Stimulated activated CD4-positive, alpha-beta T cell treated with anti-CD3 and anti-CD28 coated beads, TNF-alpha, amount 100 ng/mL, for 1 hour (primary cell): ENCODE data around the gene ESYT2.
"Not testable (repeated sequence)": the region's sequence is repeated elsewhere in the genome, so short reads cannot be mapped to it uniquely, and the experiment has no call there.

Experiments used
- DNase-seq, 3 donors: peaks; one replicate each; pipeline ENCODE4 v3.0.0-alpha.2; 2020; ENCODE audit warnings: low read depth in 3 of 3, low spot score in 1 of 3

The ESYT2 gene

DNA sequence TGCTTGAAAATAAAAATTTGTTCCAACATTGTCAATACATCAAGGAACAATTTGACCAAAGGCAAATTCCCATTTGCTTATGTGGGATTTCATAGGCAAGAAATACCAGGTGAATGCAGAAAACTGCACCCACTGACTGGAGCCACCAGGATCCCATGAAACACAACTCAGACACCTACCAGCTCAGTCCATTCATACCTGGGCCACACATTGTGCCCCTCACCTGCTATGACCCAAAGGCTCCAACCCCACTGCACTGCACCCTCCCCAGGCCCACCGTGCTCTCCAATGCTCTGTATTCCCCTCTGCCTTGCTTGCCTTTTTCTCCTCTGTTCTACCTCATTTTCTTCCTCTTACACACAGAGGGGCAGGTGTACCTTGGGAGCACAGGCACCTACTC, 130.0 kb downstream of the ESYT2 start:
- DNase-seq, result no peak

DNA sequence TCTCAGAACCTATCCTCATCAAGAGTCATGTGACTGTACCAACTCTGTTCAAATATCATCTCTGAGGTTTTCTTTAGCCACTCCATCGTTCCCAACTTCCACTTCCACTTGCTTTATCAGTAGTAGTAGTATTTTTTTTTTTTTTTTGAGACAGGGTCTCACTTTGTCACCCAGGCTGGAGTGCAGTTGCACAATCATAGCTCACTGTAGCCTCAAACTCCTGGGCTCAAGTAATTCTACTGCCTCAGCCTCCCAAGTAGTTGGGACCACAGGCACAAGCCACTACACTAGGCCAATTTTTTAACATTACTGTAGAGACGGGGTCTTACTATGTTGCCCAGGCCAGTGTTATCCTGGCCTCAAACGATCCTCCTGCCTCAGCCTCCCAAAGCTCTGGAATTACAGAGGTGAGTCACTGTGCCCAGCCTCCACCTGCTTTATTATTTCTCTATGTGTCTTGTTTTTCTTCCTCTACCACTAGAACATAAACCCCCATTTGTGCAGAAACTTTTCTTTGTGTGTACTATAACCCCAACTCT, 130.6 kb downstream of the ESYT2 start:
- DNase-seq, result no peak

DNA sequence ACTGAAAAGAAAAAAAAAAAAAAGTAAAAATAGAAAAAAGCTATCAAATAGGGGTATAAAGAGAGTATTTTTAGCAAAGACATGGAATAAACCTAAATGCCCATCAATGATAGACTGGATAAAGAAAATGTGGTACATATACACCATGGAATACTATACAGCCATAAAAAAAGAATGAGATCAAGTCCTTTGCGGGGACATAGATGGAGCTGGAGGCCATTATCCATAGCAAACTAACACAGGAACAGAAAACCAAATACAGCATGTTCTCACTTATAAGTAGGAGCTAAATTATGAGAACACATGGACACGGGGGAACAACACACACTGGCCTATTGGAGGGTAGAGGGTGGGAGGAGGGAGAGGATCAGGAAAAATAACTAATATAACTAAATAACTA, 131.7 kb downstream of the ESYT2 start:
- not testable (repeated sequence) for DNase-seq

DNA sequence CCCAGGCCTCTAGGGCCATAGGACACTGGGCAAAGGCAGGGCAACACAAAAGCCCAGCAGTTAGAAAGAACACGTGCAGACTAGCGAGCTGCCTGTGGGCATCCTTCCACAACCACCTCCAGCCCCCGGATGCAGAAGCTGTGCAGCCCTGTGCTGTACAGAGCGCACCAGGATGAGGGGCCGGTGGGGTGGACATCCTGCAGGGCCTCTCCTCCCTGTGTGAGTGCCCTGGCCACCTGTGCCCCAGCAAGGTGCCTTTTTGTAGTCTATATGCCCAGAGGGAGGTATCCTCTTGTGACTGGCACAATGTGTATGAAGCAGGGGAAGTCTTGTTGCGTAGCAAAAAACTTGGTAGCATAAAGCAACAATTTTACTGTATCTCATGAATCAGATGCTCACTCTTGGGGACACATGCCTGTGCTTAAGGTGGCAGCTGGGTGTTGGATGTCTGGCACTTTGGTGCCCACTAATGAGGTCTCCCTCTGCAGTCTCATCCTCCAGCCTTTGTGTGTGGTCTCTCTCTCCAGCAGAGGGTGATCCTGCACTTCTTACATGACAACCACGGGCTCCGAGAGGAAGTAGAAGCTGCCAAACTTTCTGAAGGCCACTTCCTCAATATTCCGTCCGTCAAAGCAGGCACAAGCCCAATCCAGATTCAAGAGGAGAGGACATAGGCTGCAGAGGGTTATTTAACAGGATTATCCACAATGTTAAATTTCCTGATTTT, 133.4 kb downstream of the ESYT2 start:
- DNase-seq, result peak in 2 of 3 donors; percentile 9 to 20

DNA sequence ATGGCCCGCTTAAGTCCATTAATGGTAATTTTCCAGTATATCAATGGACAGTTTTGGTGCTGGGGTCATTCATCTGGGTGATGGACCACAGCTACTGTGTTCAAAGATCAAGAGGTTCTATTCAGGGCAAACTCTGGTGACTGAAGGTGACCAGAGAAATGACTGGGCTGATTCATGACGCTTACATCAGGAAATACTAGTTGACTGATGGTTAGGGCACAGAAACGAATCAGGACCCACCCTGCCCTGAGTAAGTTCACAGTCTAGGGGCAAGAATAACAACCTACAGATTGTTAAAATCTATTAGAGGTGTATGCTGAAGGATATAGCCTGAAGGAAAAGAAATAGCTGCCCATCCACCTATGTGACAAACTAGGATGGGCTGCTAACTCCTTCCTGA, 134.3 kb downstream of the ESYT2 start:
- no peak for DNase-seq

DNA sequence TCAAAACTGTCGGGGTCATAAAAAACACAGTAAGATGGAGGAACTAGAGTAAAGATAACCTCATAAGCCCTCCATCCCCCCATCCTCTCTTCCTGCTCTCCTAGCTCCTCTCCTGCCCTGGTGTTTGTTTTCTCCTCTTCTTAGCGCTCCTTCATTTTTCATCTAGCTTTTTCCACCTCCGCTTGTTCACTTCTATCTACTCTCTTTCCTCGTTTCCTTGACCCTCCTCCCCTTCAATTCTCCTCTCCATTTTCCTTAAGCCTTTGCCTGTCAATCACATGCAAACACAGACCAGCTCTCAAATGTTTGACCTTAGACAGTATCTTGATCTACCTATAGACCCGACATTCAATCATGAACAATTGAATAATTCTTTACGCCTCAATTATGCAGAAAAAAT, 134.7 kb downstream of the ESYT2 start:
- DNase-seq, result no peak

DNA sequence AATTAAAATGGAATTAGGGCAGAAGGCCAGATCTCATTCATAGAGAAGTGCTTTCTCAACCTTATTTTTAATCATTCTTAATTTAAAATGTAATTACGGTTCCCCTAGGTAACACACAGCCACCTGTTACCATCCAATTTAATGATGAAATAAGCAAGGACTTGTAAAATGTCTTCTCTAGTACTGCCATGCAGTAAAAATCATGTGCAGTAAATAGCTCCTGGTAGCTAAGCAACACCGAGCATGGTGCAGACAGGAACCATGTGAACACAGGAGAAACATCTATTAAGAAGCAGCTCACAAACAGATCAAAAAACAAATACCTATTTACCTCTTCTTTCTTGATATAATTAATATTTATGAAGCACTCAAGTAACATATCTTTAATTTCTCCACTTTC, 139.8 kb downstream of the ESYT2 start:
- DNase-seq, result no peak

DNA sequence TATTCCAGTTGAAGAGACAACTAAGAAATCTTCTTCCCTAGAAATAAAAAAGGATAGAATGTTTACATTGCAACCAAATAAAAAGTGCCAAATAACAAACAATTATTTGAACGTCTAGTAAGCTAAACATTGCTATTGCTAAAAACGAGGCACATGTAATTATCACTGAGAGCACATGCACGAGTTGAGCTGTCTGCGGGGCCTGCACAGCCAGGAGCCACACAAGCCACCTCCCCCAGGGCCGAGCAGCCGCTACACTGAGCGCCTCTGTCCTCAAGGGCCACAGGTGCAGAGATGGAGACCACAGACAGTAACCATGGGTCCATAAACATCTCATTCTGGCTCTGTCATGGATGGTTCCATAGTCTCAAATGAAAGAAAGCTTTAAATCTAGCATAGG, 141.9 kb downstream of the ESYT2 start:
- no peak for DNase-seq

DNA sequence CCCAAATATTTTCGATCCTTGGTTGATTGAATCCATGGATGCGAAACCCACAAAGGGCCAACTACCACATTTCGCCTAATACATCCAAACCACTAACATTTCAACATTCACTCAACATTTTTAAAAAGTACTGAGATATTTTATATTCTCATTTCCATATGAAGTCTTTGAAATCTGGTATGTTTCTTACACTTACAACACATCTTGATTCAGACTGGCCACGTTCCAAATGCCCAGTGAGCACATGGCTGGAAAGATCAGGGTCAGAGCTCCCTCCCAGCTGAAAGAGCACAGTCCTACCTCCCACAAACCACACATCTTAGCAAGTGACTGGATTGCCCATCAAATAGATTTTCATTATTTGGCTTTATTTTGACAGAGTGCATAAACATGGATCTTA, 143.6 kb downstream of the ESYT2 start:
- no peak for DNase-seq

DNA sequence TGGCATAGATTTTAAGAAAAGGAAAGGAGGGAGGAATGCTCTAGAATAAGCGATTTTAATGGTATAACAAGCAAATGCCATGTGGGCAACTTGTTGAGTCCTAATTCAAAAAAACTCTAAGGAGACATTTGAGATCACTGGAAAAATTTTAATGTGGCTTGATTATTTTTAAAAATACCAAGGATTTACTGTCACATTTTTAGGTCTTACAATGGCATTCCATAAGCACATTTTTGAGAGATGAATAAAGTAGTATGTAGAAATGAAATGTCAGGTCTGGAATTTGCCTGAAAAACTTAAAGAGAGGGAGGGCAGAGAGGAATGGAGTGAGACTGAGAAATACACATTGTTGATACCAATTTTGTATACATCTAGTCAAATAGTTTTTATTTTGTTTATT, 145.0 kb downstream of the ESYT2 start:
- no peak for DNase-seq

DNA sequence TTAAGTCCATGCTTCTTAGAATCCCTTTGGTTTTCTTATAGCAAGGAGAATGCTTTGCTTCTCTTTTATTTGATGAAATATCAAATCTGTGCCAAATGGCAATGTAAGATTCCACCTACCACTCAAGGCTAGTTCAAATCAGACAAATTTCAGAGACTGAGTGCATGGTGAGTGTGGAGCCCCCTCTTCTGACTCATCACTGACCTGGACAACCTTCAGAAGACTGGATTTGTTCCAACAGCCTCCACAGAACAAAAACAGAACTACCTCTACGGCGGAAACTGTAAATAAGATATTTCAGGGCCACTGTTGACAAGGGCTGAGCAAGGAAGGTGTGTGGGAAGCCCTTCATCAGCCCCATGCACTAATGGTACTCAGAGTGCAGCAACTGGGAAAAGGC, 145.8 kb downstream of the ESYT2 start:
- no peak for DNase-seq

DNA sequence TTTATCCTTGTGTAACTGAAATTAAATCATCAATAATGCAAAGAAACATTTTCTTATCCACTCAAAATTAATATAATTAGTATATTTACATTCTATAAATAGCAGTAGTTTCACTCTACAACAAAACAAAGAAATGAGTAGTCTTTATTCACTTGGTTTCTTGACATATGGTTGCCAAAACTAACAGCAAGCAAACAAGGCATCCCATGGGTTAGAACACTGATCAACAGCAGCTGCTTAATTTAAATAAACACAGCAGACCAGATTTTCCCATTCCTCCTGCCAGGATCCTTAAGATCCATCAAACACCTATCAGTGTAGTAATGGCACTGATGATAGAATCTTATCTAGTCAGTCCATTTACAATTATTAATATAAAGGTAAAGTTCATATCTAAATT, 146.9 kb downstream of the ESYT2 start:
- DNase-seq, result no peak
